Vein endothelial cell (primary cell): ENCODE data around the gene RDH12. TPM values are rescaled to one million over a fixed set of nuclear protein-coding genes. Genes with fewer than 3 reads are reported as not detected.

Experiments used
- small RNA-seq: library from RNA; depleted of rRNA; stranded (forward); fragments of <200 nt; gene quantifications from one replicate; pipeline ENCODE3, GENCODE V24; 2012
- total RNA-seq: library from RNA; depleted of rRNA; stranded (reverse); fragments of >200 nt; gene quantifications from 2 replicates; pipeline ENCODE4 v1.2.3, GENCODE V29; 2012

RDH12 gene
- total RNA-seq = not detected in 2 replicates

GRCh38 chr14:67701492-67701891 is at the start of gene RDH12:
TSS of gene RDH12 (plus strand) at chr14:67701886. CDS start at chr14:67722643, 20,757 bp downstream.

DNA sequence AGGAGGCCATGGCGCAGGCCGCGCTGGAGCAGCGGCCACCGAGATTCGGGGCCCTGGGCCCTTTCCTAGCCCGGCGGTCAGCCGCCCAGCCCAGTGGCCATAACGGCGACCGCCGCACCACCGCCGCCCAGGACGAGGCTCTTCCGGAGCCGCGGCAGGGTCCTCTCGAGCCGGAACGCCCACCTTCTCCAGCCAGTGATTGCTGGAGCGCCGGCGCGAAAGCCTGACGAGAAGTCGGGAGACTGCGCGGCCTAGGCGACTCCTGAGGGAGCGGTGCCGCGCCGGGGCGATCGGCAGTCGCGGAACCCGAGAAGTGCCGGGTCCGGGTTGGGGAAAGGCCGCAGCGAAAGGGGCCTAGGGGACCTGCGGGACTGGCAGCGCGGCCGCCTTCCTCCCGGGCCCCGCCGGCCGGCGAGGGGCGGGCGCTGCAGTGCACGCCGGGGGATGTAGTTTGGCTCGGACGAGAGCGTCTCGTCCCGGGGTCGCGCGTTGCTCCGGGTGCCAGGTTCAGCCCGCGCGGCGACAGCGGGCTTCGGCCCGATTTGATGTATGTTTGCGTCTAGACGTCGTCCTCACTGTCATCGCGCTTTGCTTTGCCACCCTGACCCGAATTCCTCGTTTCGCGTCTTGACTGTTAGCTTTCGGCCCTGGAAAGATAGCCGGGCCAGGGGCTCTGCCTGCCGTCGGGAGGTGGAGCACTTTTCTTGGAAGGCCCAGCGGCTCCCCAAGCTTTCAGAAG is 27.0 kb upstream of the RDH12 start, which contains the start of gene VTI1B:
TSS of gene VTI1B (minus strand) at position 153 of the 739 bp plus-strand sequence. CDS start at position 10, 143 bp downstream.

GRCh38 chr14:67695394-67695949 is 6.2 kb upstream of the RDH12 start, which contains the start of gene RDH11:
TSS of gene RDH11 (minus strand) at chr14:67695764. CDS start at chr14:67695703, 61 bp downstream.

Small RNA genes within 50 kb of the gene (small RNA-seq; reads per million reads assigned to genes)
- not detected for gene AL049779.3
- gene RN7SL369P = not detected
- not detected for gene RNA5SP386

Other genes with a start within 250 kb of the RDH12 start
- under 0.01 TPM in 2 replicates for gene TMEM229B, start 213.2 kb upstream of the RDH12 start, total RNA-seq
- gene PLEKHH1, start 168.6 kb upstream of the RDH12 start, total RNA-seq = 0.10 and 0.33 TPM in 2 replicates
- 9.2 and 10.8 TPM in 2 replicates for gene PIGH, start 101.6 kb upstream of the RDH12 start, total RNA-seq
- 18.5 and 20.6 TPM in 2 replicates for gene ARG2, start 82.0 kb upstream of the RDH12 start, total RNA-seq
- gene VTI1B, start 27.3 kb upstream of the RDH12 start, total RNA-seq = 50.0 and 54.2 TPM in 2 replicates
- gene RDH11, start 6.1 kb upstream of the RDH12 start, total RNA-seq = 73.8 and 94.1 TPM in 2 replicates
- 32.2 and 34.0 TPM in 2 replicates for gene ZFYVE26, start 114.7 kb downstream of the RDH12 start, total RNA-seq
- 9.1 and 13.2 TPM in 2 replicates for gene RAD51B, start 117.9 kb downstream of the RDH12 start, total RNA-seq